Activated CD8-positive, alpha-beta T cell treated with anti-CD3 and anti-CD28 coated beads for 36 hours (primary cell): ENCODE data around the gene APOC1. TPM values are rescaled to one million over a fixed set of nuclear protein-coding genes. Genes with fewer than 3 reads are reported as not detected.
"Not testable (repeated sequence)": the region's sequence is repeated elsewhere in the genome, so short reads cannot be mapped to it uniquely, and the experiment has no call there.

Source experiments
- ATAC-seq: fragments of 200-7000 bp; cut with Tn5 transposase; one replicate; pipeline ENCODE4 v1.10.0; 2021; ENCODE audit warnings: mild to moderate bottlenecking, moderate library complexity
- CTCF ChIA-PET: fragments of 350-600 bp; sonication (Branson Sonifier 250); formaldehyde crosslinking; loops from one replicate; lab custom pipeline; 2021; ENCODE audit warnings: antibody characterized with exemption; lab: Charles Lee
- POLR2A ChIA-PET: fragments of 350-600 bp; sonication (Branson Sonifier 250); formaldehyde crosslinking; loops from one replicate; lab custom pipeline; 2021; ENCODE audit warnings: antibody characterized with exemption; lab: Charles Lee
- DNase-seq: peaks from one replicate; pipeline ENCODE4 v3.0.0-alpha.2; 2020
- H3K27ac Mint-ChIP-seq: one replicate; pipeline ENCODE4 v1.8.0; 2021; ENCODE audit warnings: mild to moderate bottlenecking, mixed read lengths
- H3K27me3 Mint-ChIP-seq: one replicate; pipeline ENCODE4 v1.8.0; 2021; ENCODE audit warnings: mixed read lengths
- H3K36me3 Mint-ChIP-seq: one replicate; pipeline ENCODE4 v1.8.0; 2021; ENCODE audit warnings: low read depth, mixed read lengths
- H3K4me1 Mint-ChIP-seq: one replicate; pipeline ENCODE4 v1.8.0; 2021; ENCODE audit warnings: low read depth, mixed read lengths
- H3K4me3 Mint-ChIP-seq: one replicate; pipeline ENCODE4 v1.8.0; 2021; ENCODE audit warnings: mild to moderate bottlenecking, moderate library complexity, mixed read lengths
- H3K9me3 Mint-ChIP-seq: one replicate; pipeline ENCODE4 v1.8.0; 2021; ENCODE audit warnings: mixed read lengths
- CTCF ChIP-seq: fragments of 200-600 bp; IDR thresholded peaks from one replicate; pipeline ENCODE4 v1.8.0; 2022; ENCODE audit warnings: antibody characterized with exemption, mild to moderate bottlenecking
- intact Hi-C: fragments of 100-400 bp; cut with micrococcal nuclease; formaldehyde crosslinking; loops from one replicate; pipeline ENCODE4 v1.10.0; 2022
- total RNA-seq, 2 experiments: library from RNA; stranded (reverse); gene quantifications; one replicate each; pipeline ENCODE4 v1.2.3, GENCODE V29; 2021

Gene APOC1
- total RNA-seq, 2 experiments from 2014 or later = 2.5 to 3.6 TPM

- Mint-ChIP-seq H3K27me3 (no peaks in the 10 kb centered on the region), H3K27ac (no peak overlapping the region), H3K4me1 (peaks cover 10% of the 10 kb centered on the region), H3K9me3 (no peaks in the 10 kb centered on the region), H3K36me3 (no peaks in the 10 kb centered on the region), H3K4me3 (no peak overlapping the region)
- TF ChIP-seq CTCF = no peak
- DNase-seq = no peak
- ChIA-PET POLR2A (interaction anchor here (1.4 kb wide), 1 partner anchor 12 kb away, joined by 3 read pairs; no protein-coding TSS in a partner anchor), CTCF (no interaction called here)
- intact Hi-C loops = no loop called here
- no peak for ATAC-seq
These were observed 36.1 kb upstream of the APOC1 start for GRCh38 chr19:44878120-44878865.

- POLR2A ChIA-PET = interaction anchor here (1.4 kb wide), 1 partner anchor 11 kb away, joined by 3 read pairs; no protein-coding TSS in a partner anchor
- no peak overlapping the region for H3K27ac Mint-ChIP-seq
- DNase-seq = no peak
- H3K27me3 Mint-ChIP-seq = no peaks in the 10 kb centered on the region
- H3K9me3 Mint-ChIP-seq = no peaks in the 10 kb centered on the region
- no peak for ATAC-seq
- no peak overlapping the region for H3K4me3 Mint-ChIP-seq
- H3K36me3 Mint-ChIP-seq = no peaks in the 10 kb centered on the region
- TF ChIP-seq CTCF = no peak
- peaks cover 10% of the 10 kb centered on the region for H3K4me1 Mint-ChIP-seq
- CTCF ChIA-PET = no interaction called here
- intact Hi-C loops = no loop called here
These were observed 34.9 kb upstream of the APOC1 start for GRCh38 chr19:44879309-44880065.

- Mint-ChIP-seq H3K4me3 (no peak overlapping the region), H3K4me1 (peaks cover 4% of the 10 kb centered on the region), H3K36me3 (no peaks in the 10 kb centered on the region), H3K27me3 (no peaks in the 10 kb centered on the region), H3K9me3 (no peaks in the 10 kb centered on the region), H3K27ac (no peak overlapping the region)
- ChIA-PET CTCF (interaction anchor here (1.2 kb wide), 1 partner anchor 158 kb away, joined by 3 read pairs; no protein-coding TSS in a partner anchor), POLR2A (no interaction called here)
- no peak for TF ChIP-seq CTCF
- intact Hi-C loops = no loop called here
- DNase-seq (no peak), ATAC-seq (no peak)
These were observed 32.3 kb upstream of the APOC1 start for GRCh38 chr19:44882063-44882462.

GRCh38 chr19:44882619-44883397 lies 31.6 kb upstream of the APOC1 start:
- H3K36me3 Mint-ChIP-seq, H3K27ac Mint-ChIP-seq, H3K4me3 Mint-ChIP-seq, H3K27me3 Mint-ChIP-seq, POLR2A ChIA-PET, ATAC-seq, H3K9me3 Mint-ChIP-seq, intact Hi-C loops, DNase-seq, H3K4me1 Mint-ChIP-seq: not testable (repeated sequence)
- CTCF ChIA-PET = interaction anchor here (1.2 kb wide), 1 partner anchor 158 kb away, joined by 3 read pairs; no protein-coding TSS in a partner anchor

GRCh38 chr19:44883922-44884321 lies 30.5 kb upstream of the APOC1 start:
- ATAC-seq = no peak
- intact Hi-C loops = no loop called here
- POLR2A ChIA-PET = no interaction called here
- Mint-ChIP-seq H3K4me3 (no peak overlapping the region), H3K27ac (no peak overlapping the region), H3K27me3 (no peaks in the 10 kb centered on the region), H3K36me3 (no peaks in the 10 kb centered on the region), H3K4me1 (peaks cover under 1% of the 10 kb centered on the region), H3K9me3 (no peaks in the 10 kb centered on the region)
- no peak for DNase-seq
- CTCF ChIA-PET = interaction anchor here (0.9 kb wide), 2 partner anchors 20 to 160 kb away, joined by 3 to 4 read pairs; no protein-coding TSS in a partner anchor
- no peak for TF ChIP-seq CTCF
